A673 (cell line): ENCODE results near the gene AUH. TPM values are rescaled to one million over a fixed set of nuclear protein-coding genes. Genes with fewer than 3 reads are reported as not detected.

Source experiments
- BruUV-seq: library from RNA; stranded (reverse); fragments of 400-500 nt; replicated peaks from 2 replicates; lab custom pipeline; 2021; lab: Mats Ljungman, UMichigan
- CTCF ChIA-PET: fragments of 300-600 bp; sonication (Branson Sonifier 250); formaldehyde crosslinking; loops from one replicate; lab custom pipeline; 2022; ENCODE audit warnings: antibody characterized with exemption; lab: Charles Lee
- POLR2A ChIA-PET: fragments of 300-600 bp; sonication (Branson Sonifier 250); formaldehyde crosslinking; loops from one replicate; lab custom pipeline; 2022; ENCODE audit warnings: antibody characterized with exemption; ENCODE audit not compliant: low non-redundant PET; lab: Charles Lee
- DNase-seq: peaks from one replicate; pipeline ENCODE4 v3.0.0-alpha.2; 2015; ENCODE audit warnings: low spot score
- H3K27ac ChIP-seq: fragments of 200-600 bp; sonication (generic); 2 replicates; pipeline ENCODE4 v1.5.1; 2016; ENCODE audit warnings: mixed run types, low read depth, mild to moderate bottlenecking, mixed read lengths, antibody characterized with exemption, low read length; ENCODE audit not compliant: poor library complexity, severe bottlenecking
- H3K27me3 ChIP-seq: fragments of 200-600 bp; sonication (generic); replicated peaks from 2 replicates; pipeline ENCODE4 v1.6.1; 2017; ENCODE audit warnings: mixed run types, low read depth, mild to moderate bottlenecking, mixed read lengths, antibody characterized with exemption, low read length; ENCODE audit not compliant: insufficient read depth, poor library complexity
- H3K36me3 ChIP-seq: fragments of 200-600 bp; sonication (generic); 2 replicates; pipeline ENCODE4 v1.6.1; 2016; ENCODE audit warnings: mixed run types, mild to moderate bottlenecking, mixed read lengths, antibody characterized with exemption, low read length; ENCODE audit not compliant: insufficient read depth, poor library complexity, severe bottlenecking
- H3K4me1 ChIP-seq: fragments of 200-600 bp; sonication (generic); 2 replicates; pipeline ENCODE4 v1.6.1; 2017; ENCODE audit warnings: mixed run types, mild to moderate bottlenecking, mixed read lengths, antibody characterized with exemption, low read length; ENCODE audit not compliant: insufficient read depth, poor library complexity, severe bottlenecking
- H3K4me3 ChIP-seq: fragments of 200-600 bp; sonication (generic); 2 replicates; pipeline ENCODE4 v1.5.1; 2016; ENCODE audit warnings: low read depth, mixed run types, mild to moderate bottlenecking, mixed read lengths, low read length; ENCODE audit not compliant: poor library complexity, severe bottlenecking
- H3K9me3 ChIP-seq: fragments of 200-600 bp; sonication (generic); 2 replicates; pipeline ENCODE4 v1.6.1; 2016; ENCODE audit warnings: mixed run types, low read depth, mild to moderate bottlenecking, mixed read lengths, antibody characterized with exemption, low read length; ENCODE audit not compliant: poor library complexity, severe bottlenecking
- EZH2 ChIP-seq: fragments of 200-600 bp; sonication (generic); IDR thresholded peaks from 2 replicates; pipeline ENCODE4 v1.6.1; 2017; ENCODE audit warnings: borderline replicate concordance, low read depth, mild to moderate bottlenecking, mixed read lengths, antibody characterized with exemption, low read length; ENCODE audit not compliant: poor library complexity, severe bottlenecking
- intact Hi-C: fragments of 100-400 bp; cut with micrococcal nuclease; formaldehyde crosslinking; loops from one replicate; pipeline ENCODE4 v1.10.0; 2022; ENCODE audit not compliant: unreplicated experiment
- total RNA-seq: library from RNA; stranded (reverse); gene quantifications from 2 replicates; pipeline ENCODE4 v1.2.3, GENCODE V29; 2021
- TF ChIP-seq, protein P1 (sequence below): fragments of 300-800, 200-600 bp; sonication (generic); conservative IDR thresholded peaks from 2 replicates; pipeline ENCODE4 v1.5.1; 2017; ENCODE audit warnings: low read depth, mild to moderate bottlenecking, antibody characterized with exemption, low read length, moderate library complexity, mixed read lengths

AUH gene
- total RNA-seq, 1 experiment from 2014 or later = 12.3 TPM

DNA sequence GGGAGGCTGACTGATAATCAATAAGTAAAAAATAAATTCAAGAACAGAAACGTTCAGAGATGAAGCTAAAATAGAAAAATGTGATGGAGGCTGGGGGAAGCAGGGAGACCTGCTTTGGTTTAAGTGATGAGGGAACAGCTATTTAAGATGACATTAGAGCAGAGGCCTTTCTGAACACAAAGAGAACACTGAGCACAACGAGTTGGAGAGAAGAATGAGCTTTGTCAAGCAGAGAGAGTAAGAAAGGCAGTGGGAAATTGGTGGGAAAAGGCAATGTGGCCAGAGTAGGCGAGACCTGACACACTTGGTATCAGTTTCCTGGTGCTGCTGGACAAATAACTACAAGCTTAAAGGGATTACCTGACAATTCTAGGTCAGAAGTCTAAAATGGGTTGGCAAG is 20.0 kb downstream of the AUH start:
- intact Hi-C loops = no loop called here
- TF ChIP-seq EZH2 = no peak
- TF ChIP-seq, protein P1, sequence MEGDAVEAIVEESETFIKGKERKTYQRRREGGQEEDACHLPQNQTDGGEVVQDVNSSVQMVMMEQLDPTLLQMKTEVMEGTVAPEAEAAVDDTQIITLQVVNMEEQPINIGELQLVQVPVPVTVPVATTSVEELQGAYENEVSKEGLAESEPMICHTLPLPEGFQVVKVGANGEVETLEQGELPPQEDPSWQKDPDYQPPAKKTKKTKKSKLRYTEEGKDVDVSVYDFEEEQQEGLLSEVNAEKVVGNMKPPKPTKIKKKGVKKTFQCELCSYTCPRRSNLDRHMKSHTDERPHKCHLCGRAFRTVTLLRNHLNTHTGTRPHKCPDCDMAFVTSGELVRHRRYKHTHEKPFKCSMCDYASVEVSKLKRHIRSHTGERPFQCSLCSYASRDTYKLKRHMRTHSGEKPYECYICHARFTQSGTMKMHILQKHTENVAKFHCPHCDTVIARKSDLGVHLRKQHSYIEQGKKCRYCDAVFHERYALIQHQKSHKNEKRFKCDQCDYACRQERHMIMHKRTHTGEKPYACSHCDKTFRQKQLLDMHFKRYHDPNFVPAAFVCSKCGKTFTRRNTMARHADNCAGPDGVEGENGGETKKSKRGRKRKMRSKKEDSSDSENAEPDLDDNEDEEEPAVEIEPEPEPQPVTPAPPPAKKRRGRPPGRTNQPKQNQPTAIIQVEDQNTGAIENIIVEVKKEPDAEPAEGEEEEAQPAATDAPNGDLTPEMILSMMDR = no peak
- BruUV-seq = no TSS peak
- Histone ChIP-seq H3K9me3 (no peaks in the 10 kb centered on the region), H3K4me3 (no peak overlapping the region), H3K36me3 (peaks cover 10% of the 10 kb centered on the region), H3K4me1 (no peaks in the 10 kb centered on the region), H3K27ac (no peak overlapping the region), H3K27me3 (no peaks in the 10 kb centered on the region)
- ChIA-PET POLR2A (no interaction called here), CTCF (no interaction called here)
- DNase-seq = no peak

DNA sequence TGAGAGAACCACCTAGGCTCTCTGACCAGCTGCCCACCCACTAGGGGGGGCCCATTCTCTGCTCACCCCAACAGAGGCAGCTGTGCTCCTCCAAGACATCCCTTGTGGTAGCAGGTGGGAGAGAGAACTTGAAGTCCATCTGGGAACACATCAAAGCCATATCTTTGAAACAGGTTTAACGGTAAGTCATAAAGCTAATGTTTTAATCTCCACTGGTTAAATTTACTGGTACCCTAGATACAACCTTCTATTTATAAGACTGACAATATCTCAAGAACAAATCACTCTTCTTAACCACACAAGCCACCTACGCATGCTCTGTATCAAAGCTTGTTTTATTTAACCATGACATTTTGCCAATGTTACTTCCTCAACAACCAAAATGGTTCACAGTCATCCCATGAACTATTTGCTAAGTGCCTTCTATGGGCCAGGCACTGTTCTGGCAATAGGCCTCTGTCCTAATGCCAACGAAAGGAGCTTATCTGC is 20.4 kb downstream of the AUH start:
- Histone ChIP-seq H3K36me3 (peaks cover 10% of the 10 kb centered on the region), H3K27ac (no peak overlapping the region), H3K4me1 (no peaks in the 10 kb centered on the region), H3K4me3 (no peak overlapping the region), H3K9me3 (no peaks in the 10 kb centered on the region), H3K27me3 (no peaks in the 10 kb centered on the region)
- intact Hi-C loops = no loop called here
- no TSS peak for BruUV-seq
- CTCF ChIA-PET = no interaction called here
- no peak for TF ChIP-seq EZH2
- TF ChIP-seq, protein P1 = no peak
- no peak for DNase-seq
- POLR2A ChIA-PET = no interaction called here

DNA sequence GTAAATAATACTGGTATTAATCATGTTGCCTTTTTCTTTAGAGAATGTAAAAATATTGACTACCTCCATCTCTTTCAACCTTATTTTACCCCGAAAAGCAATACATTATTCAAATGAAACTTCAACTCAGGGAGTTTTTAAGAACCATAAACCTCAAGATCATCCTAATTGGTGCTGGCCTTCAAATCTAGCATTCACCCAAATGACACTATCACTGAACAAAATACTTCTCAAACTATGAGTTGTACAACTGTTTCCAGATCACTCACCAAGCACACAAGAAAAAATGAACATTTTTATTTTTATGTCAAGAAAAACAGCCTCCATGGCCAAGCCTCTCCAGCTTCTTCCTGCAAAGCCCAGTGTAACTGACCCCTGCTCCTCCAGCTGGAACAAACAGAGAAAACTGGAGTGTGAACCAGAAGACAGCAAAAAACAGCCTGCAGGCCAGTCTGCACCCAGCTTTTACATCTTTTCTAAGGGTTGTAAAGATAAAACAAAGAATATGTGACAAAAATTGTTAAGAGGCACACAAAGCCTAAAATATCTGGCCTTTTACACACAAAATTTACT is 21.2 kb downstream of the AUH start:
- CTCF ChIA-PET = no interaction called here
- H3K27me3 ChIP-seq = no peaks in the 10 kb centered on the region
- no peaks in the 10 kb centered on the region for H3K4me1 ChIP-seq
- TF ChIP-seq EZH2 = no peak
- TF ChIP-seq, protein P1 = no peak
- no peak overlapping the region for H3K4me3 ChIP-seq
- POLR2A ChIA-PET = no interaction called here
- intact Hi-C loops = no loop called here
- no peaks in the 10 kb centered on the region for H3K9me3 ChIP-seq
- no peak for DNase-seq
- BruUV-seq = no TSS peak
- H3K36me3 ChIP-seq = peaks cover 10% of the 10 kb centered on the region
- H3K27ac ChIP-seq = no peak overlapping the region
